H1 (cell line): ENCODE data around the gene CACNA1C. TPM values are rescaled to one million over a fixed set of nuclear protein-coding genes. Genes with fewer than 3 reads are reported as not detected.

Experiments
- ATF2 ChIP-seq: IDR thresholded peaks from 2 replicates; pipeline ENCODE4 v1.6.1; 2012; ENCODE audit warnings: low read length, inconsistent platforms
- CBX5 ChIP-seq: fragments of 300-800, 300-1000 bp; sonication (generic); IDR thresholded peaks from 2 replicates; pipeline ENCODE4 v1.7.1; 2016; ENCODE audit warnings: antibody characterized with exemption, low read length, low read depth
- CEBPB ChIP-seq: IDR thresholded peaks from 2 replicates; pipeline ENCODE4 v1.6.1; 2012; ENCODE audit warnings: low read depth, low read length
- EZH2 ChIP-seq: fragments of 200-600 bp; sonication (generic); IDR thresholded peaks from 2 replicates; pipeline ENCODE4 v1.7.1; 2012; ENCODE audit warnings: low read depth, mild to moderate bottlenecking, moderate library complexity, low read length, inconsistent platforms; ENCODE audit not compliant: severe bottlenecking
- JUN ChIP-seq: IDR thresholded peaks from 2 replicates; pipeline ENCODE4 v1.6.1; 2011; ENCODE audit warnings: low read depth, mild to moderate bottlenecking, improper control_type of control experiment, low read length
- MAX ChIP-seq: IDR thresholded peaks from 2 replicates; pipeline ENCODE4 v1.6.1; 2012; ENCODE audit warnings: inconsistent platforms
- SP2 ChIP-seq: IDR thresholded peaks from 2 replicates; pipeline ENCODE4 v1.6.1; 2012; ENCODE audit warnings: mild to moderate bottlenecking, low read length, inconsistent platforms
- TAF7 ChIP-seq: optimal IDR thresholded peaks from 2 replicates; pipeline ENCODE3; 2011; ENCODE audit warnings: low read depth, mild to moderate bottlenecking, inconsistent platforms, low read length, moderate library complexity, borderline replicate concordance
- polyA plus RNA-seq, 7 experiments: library from polyadenylated mRNA; depleted of rRNA in 3 of 7; stranded (reverse) in 5 of 7; unstranded in 2 of 7; fragments of >200 nt in 5 of 7; fragments of 200-250 nt in 2 of 7; gene quantifications; 1 replicate in 5 of 7; 2 replicates in 1 of 7; 4 replicates in 1 of 7; pipeline versions ENCODE4 v1.2.1 to v1.2.3, GENCODE V29; 2011 to 2013; ENCODE audit warnings: missing spikeins in 2 of 7, mixed read lengths in 2 of 7
- total RNA-seq: library from RNA; stranded (reverse); fragmentation: NEBNext Ultra II Directional; extraction: Animal tissue kit (Norgen Biotek cat#: 25700); gene quantifications from 2 replicates; pipeline ENCODE4 v1.2.1, GENCODE V29; 2021

CACNA1C gene
- total and polyA plus RNA-seq, 2 of the 8 experiments (the other 6 are each of a cell fraction or from before 2014, with no cell fraction given) = 1.3 TPM

GRCh38 chr12:2555487-2556082, 502.8 kb downstream of the CACNA1C start (continued):
- no peak for TF ChIP-seq ATF2
- TF ChIP-seq CEBPB = no peak
- TF ChIP-seq CBX5 = no peak
- no peak for TF ChIP-seq SP2
- TF ChIP-seq TAF7 = no peak
- no peak for TF ChIP-seq MAX
- TF ChIP-seq JUN = no peak
- TF ChIP-seq EZH2 = no peak
